Neural progenitor cell (in vitro differentiated cells): ENCODE measurements around the gene EPHA5.
"Not testable (repeated sequence)": the region's sequence is repeated elsewhere in the genome, so short reads cannot be mapped to it uniquely, and the experiment has no call there.

Source experiments
- CTCF ChIP-seq: fragments of 200-600 bp; sonication (generic); IDR thresholded peaks from 2 replicates; pipeline ENCODE4 v1.5.1; 2017; ENCODE audit warnings: antibody characterized with exemption, mild to moderate bottlenecking
- EZH2 ChIP-seq: fragments of 200-600 bp; sonication (generic); IDR thresholded peaks from 2 replicates; pipeline ENCODE4 v1.6.1; 2017; ENCODE audit warnings: antibody characterized with exemption, mild to moderate bottlenecking, moderate library complexity

GRCh38 chr4:65308626-65309025 lies 361.7 kb downstream of the EPHA5 start:
- TF ChIP-seq EZH2, CTCF: not testable (repeated sequence)
